Neutrophil (primary cell): ENCODE data around the gene CAND2.

Experiments used
- H3K27ac ChIP-seq: fragments of 200-600 bp; sonication (generic); 2 replicates; pipeline ENCODE4 v1.5.1; 2016; ENCODE audit warnings: mild to moderate bottlenecking, moderate library complexity
- H3K27me3 ChIP-seq: fragments of 200-600 bp; sonication (generic); 2 replicates; pipeline ENCODE4 v1.6.0; 2016; ENCODE audit warnings: mild to moderate bottlenecking
- H3K36me3 ChIP-seq: fragments of 200-600 bp; sonication (generic); 2 replicates; pipeline ENCODE4 v1.5.1; 2017
- H3K4me1 ChIP-seq, 2 experiments: fragments of 200-600 bp in 1 of 2; sonication (generic) in 1 of 2; 1 replicate in 1 of 2; 2 replicates in 1 of 2; pipeline versions ENCODE4 v1.5.1 to v1.6.1; 2013 to 2016; ENCODE audit warnings: low read depth in 1 of 2, low read length in 1 of 2, mild to moderate bottlenecking in 1 of 2, moderate library complexity in 1 of 2; ENCODE audit not compliant: control insufficient read depth in 1 of 2, insufficient read depth in 1 of 2
- H3K4me3 ChIP-seq, 2 experiments: fragments of 200-600 bp in 1 of 2; sonication (generic) in 1 of 2; 1 replicate in 1 of 2; 2 replicates in 1 of 2; pipeline ENCODE4 v1.5.1; 2013 to 2016; ENCODE audit warnings: low read depth in 1 of 2, low read length in 1 of 2, mild to moderate bottlenecking in 1 of 2, moderate library complexity in 1 of 2
- H3K9me3 ChIP-seq: fragments of 200-600 bp; sonication (generic); 2 replicates; pipeline ENCODE4 v1.5.1; 2016
- CTCF ChIP-seq: fragments of 200-600 bp; sonication (generic); IDR thresholded peaks from 2 replicates; pipeline ENCODE4 v1.5.1; 2016; ENCODE audit warnings: antibody characterized with exemption

CAND2 gene

DNA sequence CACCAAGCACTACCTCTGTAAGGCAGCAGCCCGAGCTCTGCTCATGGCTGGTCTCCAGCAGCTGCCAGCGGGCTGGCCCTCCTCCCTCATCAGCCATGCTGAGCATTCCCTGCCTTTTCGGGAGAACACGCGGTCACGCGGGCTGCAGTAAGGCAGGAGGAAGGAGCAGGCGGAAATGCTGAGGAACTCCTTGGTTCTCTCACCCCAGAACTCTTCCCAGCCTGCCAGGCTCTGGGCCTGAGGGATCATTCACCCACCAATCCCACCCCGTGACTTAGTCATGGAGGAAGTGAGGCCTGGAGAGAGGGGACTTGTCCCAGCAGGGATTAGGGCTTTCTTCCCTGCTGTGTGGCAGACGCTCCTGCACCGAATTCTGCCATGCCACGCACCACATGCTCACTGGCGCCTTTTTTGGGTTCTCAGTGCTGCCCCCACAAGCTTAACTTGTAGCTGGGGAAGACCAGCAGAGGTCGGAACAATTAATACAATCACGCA is 87.8 kb downstream of the CAND2 start:
- no peaks in the 10 kb centered on the region for H3K4me1 ChIP-seq
- peaks cover 39% of the 10 kb centered on the region for H3K27me3 ChIP-seq

More for the DNA sequence above, 87.8 kb downstream of the CAND2 start:
- H3K36me3 ChIP-seq: no peaks in the 10 kb centered on the region
- no peak for TF ChIP-seq CTCF
- H3K4me3 ChIP-seq: no peak overlapping the region
- H3K9me3 ChIP-seq: no peaks in the 10 kb centered on the region
- no peak overlapping the region for H3K27ac ChIP-seq
